Measurements from ENCODE around the gene SLC24A3. TPM values are rescaled to one million over a fixed set of nuclear protein-coding genes. Genes with fewer than 3 reads are reported as not detected.

Gene SLC24A3
- total and polyA plus RNA-seq, 2 of the 13 experiments (the other 11 are each of a cell fraction or from before 2014, with no cell fraction given) = not detected

GRCh38 chr20:19463597-19463996, 251.2 kb downstream of the SLC24A3 start:
- POLR2A ChIA-PET = no interaction called here
- CTCF ChIA-PET (ENCODE audit: low intra/inter-chr PET ratio, low total read pairs) = no interaction called here
- Histone ChIP-seq H2AFZ (ENCODE audit: low read length) (no peak overlapping the region), H3K9me3 (ENCODE audit: low read length) (no peaks in the 10 kb centered on the region), H3K27ac (ENCODE audit: extremely low read length, insufficient read depth, low read length) (no peak overlapping the region), H3K27me3 (ENCODE audit: control insufficient read depth in 1 of 2, insufficient read depth in 2 of 2, low read length in 2 of 2) (peaks cover 0 to 11% of the 10 kb centered on the region in 2 experiments; a peak in 1 of 5 replicates), H3K4me3 (replicated peaks in 1 of 3; ENCODE audit: insufficient read depth in 1 of 3, low read depth in 2 of 3, low read length in 3 of 3) (no peak overlapping the region), H3K36me3 (replicated peaks in 1 of 2; ENCODE audit: control insufficient read depth in 1 of 2, insufficient read depth in 2 of 2, low read length in 2 of 2) (no peaks in the 10 kb centered on the region), H3K79me2 (ENCODE audit: insufficient read depth, low read length) (no peaks in the 10 kb centered on the region), H3K4me1 (ENCODE audit: insufficient read depth, low read length) (no peaks in the 10 kb centered on the region), H4K20me1 (ENCODE audit: insufficient read depth, low read length) (no peaks in the 10 kb centered on the region), H3K4me2 (ENCODE audit: low read depth, low read length) (no peak overlapping the region), H3K9ac (ENCODE audit: insufficient read depth, low read depth, low read length) (no peak overlapping the region)
- in situ Hi-C loops (cut with HindIII; ENCODE audit: extremely low pct_ligation_motif_present, low pct_unique_long_range_greater_than_20kb) (no loop called here), intact Hi-C loops (cut with micrococcal nuclease; ENCODE audit: unreplicated experiment) (loop anchor here (2.0 kb wide), 1 partner anchor 199 kb away; no protein-coding TSS in a partner anchor)
- no peak for TF ChIP-seq BHLHE40 (IDR thresholded peaks at IDR 0.05; ENCODE audit: low read length)
- TF ChIP-seq MYC (CRISPR knock-in tag; IDR thresholded peaks at IDR 0.05; ENCODE audit: borderline replicate concordance) = no peak
- no peak for TF ChIP-seq ARID3A (IDR thresholded peaks at IDR 0.05; ENCODE audit: low read depth, low read length)
- TF ChIP-seq NR1H2 (CRISPR knock-in tag; IDR thresholded peaks at IDR 0.05; ENCODE audit: borderline replicate concordance, low read depth) = no peak
- no peak for TF ChIP-seq HIC2 (CRISPR knock-in tag; IDR thresholded peaks at IDR 0.05; ENCODE audit: low read depth)
- no peak for FAIRE-seq
- no peak; the same call in 2 of the 3 replicates for ATAC-seq
- DNase-seq (ENCODE audit: low spot score) = no peak
- WGBS (ENCODE audit: low lambda C conversion rate) = 26% methylated on average over 4 of the region's 4 CpGs
- no TSS peak for BruUV-seq (replicated peaks)
